GM18526 (cell line): ENCODE measurements around the gene ADCY4.

ENCODE experiments used
- POLR2A ChIP-seq: IDR thresholded peaks from 3 replicates; pipeline ENCODE4 v1.6.1; 2011; ENCODE audit not compliant: insufficient read length; ENCODE audit errors: extremely low read depth

ADCY4 gene

GRCh38 chr14:24269368-24269767 lies 65.5 kb downstream of the ADCY4 start:
- TF ChIP-seq POLR2A = no peak
